HG03575 (cell line): ENCODE data around the gene RIMBP3C.
"Not testable (repeated sequence)": the region's sequence is repeated elsewhere in the genome, so short reads cannot be mapped to it uniquely, and the experiment has no call there.

Source experiments
- ATAC-seq: cut with Tn5 transposase; IDR thresholded peaks from one replicate; pipeline ENCODE4 v1.9.1; 2021; ENCODE audit not compliant: unreplicated experiment, insufficient number of reproducible peaks, low FRiP score; ENCODE audit errors: extremely low read depth

Gene RIMBP3C, protein sequence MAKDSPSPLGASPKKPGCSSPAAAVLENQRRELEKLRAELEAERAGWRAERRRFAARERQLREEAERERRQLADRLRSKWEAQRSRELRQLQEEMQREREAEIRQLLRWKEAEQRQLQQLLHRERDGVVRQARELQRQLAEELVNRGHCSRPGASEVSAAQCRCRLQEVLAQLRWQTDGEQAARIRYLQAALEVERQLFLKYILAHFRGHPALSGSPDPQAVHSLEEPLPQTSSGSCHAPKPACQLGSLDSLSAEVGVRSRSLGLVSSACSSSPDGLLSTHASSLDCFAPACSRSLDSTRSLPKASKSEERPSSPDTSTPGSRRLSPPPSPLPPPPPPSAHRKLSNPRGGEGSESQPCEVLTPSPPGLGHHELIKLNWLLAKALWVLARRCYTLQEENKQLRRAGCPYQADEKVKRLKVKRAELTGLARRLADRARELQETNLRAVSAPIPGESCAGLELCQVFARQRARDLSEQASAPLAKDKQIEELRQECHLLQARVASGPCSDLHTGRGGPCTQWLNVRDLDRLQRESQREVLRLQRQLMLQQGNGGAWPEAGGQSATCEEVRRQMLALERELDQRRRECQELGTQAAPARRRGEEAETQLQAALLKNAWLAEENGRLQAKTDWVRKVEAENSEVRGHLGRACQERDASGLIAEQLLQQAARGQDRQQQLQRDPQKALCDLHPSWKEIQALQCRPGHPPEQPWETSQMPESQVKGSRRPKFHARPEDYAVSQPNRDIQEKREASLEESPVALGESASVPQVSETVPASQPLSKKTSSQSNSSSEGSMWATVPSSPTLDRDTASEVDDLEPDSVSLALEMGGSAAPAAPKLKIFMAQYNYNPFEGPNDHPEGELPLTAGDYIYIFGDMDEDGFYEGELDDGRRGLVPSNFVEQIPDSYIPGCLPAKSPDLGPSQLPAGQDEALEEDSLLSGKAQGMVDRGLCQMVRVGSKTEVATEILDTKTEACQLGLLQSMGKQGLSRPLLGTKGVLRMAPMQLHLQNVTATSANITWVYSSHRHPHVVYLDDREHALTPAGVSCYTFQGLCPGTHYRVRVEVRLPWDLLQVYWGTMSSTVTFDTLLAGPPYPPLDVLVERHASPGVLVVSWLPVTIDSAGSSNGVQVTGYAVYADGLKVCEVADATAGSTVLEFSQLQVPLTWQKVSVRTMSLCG (N-terminal part only)

DNA sequence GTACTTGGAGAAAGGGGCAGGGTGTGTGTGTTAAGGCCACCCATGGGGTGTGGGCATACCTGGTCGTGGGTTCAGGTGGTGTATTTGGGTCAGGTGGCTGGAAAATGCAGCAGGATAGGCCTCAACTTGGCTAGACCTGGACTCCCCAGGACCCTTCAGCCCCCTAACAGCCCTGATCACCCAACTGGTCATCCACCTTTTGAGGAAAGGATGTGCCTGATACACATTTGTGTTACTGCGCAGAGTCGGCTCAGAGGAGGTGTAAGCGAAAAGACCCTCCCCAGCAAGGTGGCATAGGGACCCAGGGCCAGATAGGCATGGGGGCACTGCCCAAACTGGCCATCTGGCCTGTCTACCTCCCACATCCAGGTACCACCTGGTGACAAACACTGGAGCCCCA lies at the start of gene RIMBP3C:
RIMBP3C (minus strand) TSS at position 101 of the 400 bp plus-strand sequence. CDS start 485 bp downstream, outside the sequence.
- not testable (repeated sequence) for ATAC-seq

DNA sequence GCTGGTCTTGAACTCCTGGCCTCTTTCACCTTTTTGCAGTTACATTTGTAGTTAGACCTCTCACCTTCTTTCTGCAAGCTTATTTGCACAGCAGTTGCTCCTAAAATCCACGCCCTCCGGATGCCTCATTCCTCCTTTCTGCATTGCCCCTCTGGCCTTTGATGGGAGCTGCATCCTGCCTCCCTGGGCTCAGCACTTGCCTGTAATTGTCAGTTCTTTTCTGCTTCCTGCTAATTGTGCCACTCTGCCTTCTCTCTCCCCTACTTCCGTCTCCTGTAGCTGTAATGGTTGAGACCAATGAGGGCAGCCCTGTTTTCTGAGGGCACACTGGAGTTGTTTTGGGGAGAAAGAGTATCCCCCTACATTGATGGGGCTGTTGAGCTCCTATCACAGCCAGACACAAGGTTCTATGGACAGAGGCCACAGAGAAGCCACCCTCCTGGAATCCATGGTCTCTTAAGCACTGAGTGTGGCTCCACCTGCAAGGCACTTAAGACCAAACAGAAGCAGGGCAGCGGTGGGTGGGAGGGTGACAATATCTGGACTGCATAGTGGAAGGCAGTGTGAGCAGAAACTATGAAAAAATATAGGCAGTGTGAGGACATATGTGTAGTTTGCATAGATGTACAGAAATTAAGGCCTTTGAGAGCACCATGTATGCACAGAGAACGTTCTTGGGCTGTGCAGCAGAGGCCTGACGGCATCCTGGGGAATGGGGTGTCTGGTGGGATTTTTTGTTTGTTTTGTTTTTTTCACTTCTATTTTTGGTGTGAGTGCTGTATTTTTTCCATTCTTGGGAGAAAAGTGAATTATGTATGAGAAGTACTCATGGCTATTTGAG lies 48.0 kb upstream of the RIMBP3C start:
- no peak for ATAC-seq

DNA sequence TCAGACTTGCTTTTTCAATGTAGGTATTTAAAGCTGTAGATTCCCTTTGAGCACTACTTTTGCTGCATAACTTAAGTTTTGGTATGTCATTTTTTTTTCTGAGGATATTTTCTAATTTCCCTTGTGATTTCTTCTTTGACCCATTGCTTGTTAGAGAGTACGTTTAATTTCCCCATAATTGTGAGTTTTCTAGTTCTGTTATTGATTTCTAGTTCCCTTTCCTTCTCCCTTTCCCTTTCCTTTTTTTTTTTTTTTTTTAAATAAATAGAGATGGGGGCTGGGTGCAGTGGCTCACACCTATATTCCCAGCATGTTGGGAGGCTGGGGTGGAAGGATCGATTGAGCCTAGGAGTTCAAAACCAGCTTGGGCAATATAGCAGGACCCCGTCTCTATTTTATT lies 47.0 kb upstream of the RIMBP3C start:
- ATAC-seq = no peak

DNA sequence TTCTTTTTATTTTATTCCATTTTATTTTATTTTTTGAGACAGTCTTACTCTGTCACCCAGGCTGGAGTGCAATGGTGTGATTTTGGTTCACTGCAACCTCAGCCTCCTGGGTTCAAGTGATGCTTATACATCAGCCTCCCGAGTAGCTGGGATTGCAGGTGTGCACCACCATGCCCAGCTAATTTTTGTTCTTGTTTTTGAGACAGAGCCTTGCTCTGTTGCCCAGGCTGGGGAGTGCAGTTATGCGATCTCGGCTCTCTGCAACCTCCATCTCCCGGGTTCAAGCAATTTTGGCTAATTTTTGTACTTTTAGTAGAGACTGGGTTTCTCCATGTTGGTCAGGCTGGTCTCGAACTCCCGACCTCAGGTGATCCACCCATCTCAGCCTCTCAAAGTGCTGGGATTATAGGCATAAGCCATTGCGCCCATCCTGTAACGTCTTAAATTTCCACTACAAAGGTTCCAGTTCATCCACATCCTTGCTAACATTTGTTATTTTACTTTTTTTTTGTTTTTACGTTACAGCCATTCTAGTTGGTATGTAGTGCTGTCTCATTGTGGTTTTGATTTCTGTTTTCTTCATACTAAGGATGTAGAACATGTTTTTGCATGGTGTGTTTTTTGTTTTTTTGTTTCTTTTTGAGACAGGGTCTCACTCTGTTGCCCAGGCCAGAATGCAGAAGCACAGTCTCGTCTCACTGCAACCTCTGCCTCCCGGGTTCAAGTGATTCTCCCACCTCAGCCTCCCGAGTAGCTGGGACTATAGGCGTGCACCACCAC lies 45.3 kb upstream of the RIMBP3C start:
- not testable (repeated sequence) for ATAC-seq

DNA sequence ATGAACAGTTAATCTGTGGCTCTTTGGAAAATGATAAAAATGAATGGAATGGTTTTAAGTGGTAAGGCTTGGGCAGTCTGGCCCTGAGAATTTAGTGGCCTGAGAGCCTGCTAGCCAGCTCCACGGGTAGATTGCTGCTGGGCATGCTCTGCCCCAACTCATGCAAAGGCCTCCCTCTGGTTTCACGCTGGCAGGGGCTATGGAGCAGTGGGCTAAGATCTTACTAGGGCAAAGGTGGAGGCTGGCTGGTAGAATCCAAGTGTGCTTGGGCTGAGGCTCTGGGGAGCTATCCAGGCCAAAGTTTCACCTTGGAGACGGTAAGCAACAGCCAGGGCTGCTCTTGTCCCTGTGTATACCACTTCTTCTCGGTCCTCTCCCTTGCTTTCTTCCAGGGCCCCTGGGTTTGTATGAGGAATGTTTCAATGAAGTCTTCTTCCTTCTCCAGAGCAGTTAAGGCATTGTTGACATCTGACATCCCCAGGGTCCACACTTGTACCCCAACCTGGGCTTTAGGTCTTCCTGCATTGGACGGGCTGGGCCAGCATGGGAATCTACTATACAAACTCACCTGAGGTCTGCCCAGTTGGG lies 43.7 kb upstream of the RIMBP3C start:
- ATAC-seq = no peak

DNA sequence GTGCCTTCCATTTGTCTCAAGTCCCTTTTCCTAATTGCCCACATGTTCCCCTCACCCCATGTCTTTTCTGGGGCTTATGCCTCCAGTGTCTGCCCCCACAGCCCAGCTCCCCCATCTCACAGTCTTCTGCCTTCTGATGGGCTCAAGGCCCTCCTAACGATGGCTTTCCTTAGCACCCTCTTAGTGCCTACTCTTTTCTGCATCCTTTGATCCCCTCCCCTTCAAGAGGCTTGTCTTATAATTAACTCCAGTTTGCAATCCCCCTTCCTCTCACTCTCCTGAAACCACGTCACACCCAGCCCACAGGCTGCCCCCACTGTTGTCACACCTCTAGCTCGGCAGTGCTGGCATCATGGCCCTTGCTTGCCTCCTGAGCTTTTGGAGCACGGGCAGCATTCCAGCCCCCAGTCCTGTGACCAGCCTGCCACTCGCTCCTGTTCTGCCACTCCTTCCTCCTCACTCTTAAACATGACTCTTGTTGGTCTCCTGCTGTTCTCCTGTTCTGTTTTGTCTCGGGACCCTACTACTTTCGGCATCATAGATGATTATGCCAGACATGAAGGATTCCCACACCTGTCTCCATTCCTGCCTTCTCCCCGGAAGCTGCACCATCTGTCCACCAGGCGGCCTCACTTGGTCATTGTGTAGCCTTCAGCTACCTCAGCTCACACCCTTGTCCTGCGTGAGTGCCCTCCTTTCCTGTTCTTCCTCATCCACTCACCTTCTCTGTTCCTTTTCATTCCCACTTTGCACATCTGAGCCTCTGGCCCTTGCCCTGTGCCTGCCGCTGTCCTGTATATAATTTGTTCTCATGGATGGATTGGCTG lies 42.4 kb upstream of the RIMBP3C start:
- ATAC-seq = no peak

DNA sequence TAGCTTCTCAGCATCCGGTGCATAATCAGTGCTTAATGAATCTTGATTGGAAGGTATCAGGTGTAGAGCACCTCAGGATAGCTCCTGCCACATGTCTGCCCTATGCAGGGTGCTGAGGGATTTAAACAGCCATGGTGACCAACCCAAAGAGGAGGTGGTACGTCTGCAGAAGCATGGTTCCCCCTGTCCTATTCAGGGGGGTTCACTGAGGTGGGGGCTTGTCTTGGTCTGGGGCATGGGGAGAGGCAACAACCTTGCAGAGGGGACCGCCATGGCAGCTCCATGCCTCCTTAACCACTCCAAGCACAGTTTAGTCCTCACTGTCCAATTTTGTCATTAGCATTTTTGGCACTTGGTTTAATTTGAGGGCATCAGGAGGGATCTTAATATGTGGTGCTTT lies 41.2 kb upstream of the RIMBP3C start:
- ATAC-seq = no peak

DNA sequence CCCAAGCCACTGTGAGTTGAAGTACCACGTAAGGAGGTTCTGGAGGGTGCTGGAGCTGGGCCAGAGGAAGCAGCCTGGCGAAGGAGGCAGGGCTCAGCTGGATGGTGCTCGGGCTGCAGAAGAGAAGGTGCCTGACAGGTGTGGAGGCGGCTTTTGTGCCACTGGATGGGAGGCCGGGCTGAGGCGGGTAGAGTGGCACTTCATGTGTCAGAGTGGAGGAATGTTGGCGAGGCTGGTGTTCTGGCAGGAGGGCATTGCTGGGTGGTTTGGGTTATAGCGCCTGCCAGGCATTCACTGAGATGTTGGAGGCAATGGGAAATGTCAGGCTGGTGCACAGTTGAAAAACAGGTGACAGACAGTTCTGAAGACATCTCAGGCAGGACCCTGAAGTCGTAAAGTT lies 40.4 kb upstream of the RIMBP3C start:
- no peak for ATAC-seq

DNA sequence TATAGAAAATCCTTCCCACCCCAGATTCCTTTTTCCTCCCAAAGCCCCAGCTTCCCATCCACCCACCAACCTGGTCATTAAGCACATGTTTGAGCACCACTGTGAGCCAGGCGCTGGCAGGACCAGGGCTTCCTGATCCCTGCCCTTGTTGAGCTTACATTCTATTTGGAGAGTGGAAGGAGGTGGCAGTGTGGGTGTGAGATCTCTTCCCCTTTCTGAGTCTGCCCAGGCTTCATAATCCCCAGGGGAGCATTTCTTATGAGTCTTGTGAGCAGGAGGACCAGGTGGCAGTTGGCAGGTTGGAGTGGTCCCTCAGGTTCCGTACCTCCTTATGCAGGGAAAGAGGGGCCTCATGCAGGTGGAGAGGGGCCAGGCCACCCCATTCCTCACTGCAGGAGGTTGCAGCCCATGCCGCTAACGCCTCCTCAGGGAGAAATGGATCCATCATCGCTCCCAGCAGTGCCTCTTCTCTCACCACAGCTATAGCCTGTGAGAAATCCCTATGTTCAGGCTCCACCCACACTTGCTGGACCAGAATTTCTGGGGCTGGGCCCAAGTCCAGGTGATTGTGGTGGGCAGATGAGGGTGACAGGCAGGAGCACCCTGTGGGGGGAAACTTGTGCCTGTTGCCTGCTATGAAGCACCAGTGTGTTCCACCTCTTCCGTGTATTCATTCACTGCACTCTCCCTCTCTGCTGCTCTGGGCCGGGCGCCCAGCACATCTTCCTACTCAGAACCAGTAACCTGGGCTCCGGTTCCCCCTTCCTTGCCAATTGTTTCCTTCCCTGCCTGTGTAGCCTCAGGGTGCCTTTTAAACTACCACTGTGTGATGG lies 39.8 kb upstream of the RIMBP3C start:
- no peak for ATAC-seq

DNA sequence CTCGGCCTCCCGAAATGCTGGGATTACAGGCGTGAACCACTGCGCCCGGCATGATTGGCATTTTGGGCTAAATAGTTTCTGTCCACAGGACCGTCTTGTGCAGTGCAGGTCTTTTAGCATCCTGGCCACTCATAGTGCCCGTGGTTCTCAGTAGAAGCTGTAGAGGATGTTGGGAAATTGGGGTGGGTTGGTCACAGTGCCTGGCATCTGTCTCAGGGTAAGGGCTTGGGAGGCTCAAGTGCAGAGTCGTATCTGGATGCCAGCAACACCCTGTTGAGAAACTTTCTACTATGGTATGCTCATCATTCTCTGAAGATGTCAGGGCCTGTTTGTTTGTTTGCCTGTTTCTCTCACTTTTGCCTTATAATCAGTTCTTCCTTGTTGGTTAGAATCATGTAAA lies 38.1 kb upstream of the RIMBP3C start:
- no peak for ATAC-seq

DNA sequence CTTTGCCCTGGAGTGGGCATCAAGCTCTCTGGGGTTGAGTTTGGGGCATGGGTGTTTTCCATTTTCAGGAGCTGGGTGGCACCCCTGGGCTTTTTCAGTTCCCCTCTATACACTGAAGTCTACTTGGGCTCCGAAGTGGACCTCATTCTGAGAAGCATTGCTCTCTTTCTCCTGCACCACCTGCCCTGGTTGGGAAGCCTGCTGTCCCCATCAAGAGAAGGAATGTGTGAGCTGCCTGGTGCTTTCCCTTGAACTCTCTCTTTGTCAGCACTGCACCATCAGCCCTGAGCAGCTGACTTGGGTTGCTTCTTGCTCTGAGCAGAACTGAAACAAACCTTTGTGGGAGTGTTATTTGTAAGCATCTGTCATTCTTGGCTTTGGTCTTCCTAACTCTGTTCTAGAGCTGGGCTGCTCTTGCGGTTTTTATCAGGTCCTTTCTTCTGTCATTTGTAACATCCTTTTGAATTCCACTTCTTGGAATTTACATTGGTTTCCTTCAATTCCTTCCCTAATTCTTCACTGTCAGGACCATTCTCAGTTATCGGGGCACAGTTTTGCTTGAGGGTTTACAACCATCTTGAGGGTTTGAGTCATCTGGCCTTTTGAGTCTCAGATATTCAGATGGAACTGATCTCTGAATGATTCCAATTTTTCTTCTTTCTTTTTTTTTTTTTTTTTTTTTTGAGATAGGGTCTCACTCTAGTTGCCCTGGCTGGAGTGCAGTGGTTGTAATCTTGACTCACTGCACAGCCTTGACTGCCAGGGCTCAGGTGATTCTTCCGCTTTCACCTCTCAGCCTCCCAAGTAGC lies 36.7 kb upstream of the RIMBP3C start:
- no peak for ATAC-seq

DNA sequence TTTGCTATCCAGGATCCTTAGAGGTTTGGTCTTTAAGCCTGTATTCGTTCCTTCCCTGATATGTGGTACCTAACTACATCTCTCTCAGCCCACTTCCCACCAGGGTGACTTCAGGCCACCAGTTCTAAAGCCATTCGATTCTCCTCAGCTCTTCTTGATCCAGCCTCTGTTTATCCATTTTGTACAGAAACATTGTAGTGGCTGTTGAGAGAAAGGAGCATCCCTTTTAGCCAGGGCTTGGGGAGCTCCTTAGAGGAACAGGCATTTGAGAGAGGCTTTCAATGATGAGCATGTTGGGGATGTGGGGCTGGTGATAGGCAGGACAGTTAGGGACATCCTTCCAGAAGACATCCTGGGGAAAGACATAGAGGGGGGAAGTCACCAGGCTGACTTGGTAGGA lies 34.1 kb upstream of the RIMBP3C start:
- ATAC-seq = no peak

DNA sequence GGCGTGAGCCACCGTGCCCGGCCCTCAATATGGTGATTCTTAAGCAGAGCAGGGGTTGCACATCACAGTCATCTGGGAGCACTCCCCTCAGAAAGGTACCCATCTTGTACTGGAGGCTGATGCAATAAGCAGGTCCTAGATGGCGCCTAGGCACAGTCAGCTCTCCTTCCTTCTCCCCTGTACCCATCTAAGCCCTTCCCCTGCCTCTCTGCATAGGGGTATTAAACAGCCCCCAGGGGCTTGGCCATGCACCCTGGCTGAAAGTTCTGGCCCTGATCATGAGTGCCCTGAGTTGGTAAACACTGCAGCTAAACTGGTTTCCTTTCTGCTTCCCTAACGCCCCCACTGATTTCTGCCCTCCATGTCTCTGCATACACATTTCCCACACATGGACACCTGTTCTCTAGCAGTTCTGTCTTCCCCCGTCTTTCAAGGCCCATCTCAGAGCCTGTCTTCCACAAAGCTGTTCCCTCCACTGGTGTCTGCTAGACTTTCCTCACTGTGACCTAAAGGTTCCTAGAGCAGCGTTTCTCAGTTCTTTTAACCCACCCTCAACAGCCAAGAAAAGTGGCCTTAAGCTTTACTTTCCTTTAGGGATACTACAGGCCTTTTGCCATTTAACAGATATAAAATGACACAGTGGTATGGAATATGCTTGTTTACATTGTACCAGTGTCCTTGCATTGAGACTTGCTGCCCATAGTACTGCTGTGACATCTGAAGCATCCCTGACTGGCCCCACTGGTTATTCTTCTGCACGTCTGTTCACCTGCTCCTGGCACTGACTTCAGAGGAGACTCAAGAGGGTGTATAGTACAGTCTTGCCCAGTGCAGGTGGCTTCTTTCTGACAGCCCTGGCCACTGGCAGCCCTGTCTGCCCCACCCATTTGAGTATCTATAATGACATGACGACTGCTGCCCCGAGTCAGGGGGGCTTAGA lies 31.8 kb upstream of the RIMBP3C start:
- no peak for ATAC-seq

DNA sequence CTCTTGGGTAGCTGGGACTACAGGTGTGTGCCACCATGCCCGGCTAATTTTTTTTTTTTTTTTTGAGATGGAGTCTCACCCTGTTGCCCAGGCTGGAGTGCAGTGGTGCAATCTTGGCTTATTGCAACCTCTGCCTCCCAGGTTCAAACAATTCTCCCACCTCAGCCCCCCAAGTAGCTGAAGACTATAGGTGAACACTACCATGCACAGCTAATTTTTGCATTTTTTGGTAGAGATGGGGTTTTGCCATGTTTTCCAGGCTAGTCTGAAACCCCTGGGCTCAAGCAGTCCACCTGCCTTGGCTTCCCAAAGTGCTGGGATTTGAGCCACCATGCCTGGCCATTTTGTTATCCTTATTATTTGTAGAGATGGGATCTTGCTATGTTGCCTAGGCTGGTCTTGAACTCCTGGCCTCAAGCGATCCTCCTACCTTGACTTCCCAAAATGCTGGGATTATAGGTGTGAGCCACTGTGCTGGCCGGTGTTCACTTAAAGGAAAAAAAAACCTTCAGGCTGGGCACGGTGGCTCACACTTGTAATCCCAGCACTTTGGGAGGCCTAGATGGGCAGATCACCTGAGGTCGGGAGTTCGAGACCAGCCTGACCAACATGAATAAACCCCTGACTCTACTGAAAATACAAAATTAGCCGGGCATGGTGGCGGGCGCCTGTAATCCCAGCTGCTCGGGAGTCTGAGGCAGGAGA lies 29.9 kb upstream of the RIMBP3C start:
- ATAC-seq = not testable (repeated sequence)
